Calu3 (cell line): Measurements from ENCODE around the gene VSIG1. TPM values are rescaled to one million over a fixed set of nuclear protein-coding genes. Genes with fewer than 3 reads are reported as not detected.

Experiments
- BruUV-seq: library from RNA; stranded (reverse); fragments of 400-500 nt; replicated peaks from 2 replicates; lab custom pipeline; 2021; lab: Mats Ljungman, UMichigan
- CTCF ChIA-PET: fragments of 300-600 bp; sonication (Branson Sonifier 250); formaldehyde crosslinking; loops from one replicate; lab custom pipeline; 2022; ENCODE audit warnings: antibody characterized with exemption; lab: Charles Lee
- DNase-seq: peaks from one replicate; pipeline ENCODE4 v3.0.0; 2022
- H3K27ac Mint-ChIP-seq: one replicate; pipeline ENCODE4 v1.8.0; 2022; ENCODE audit warnings: mixed read lengths; ENCODE audit not compliant: unreplicated experiment
- H3K27me3 Mint-ChIP-seq: one replicate; pipeline ENCODE4 v1.8.0; 2022; ENCODE audit warnings: mixed read lengths; ENCODE audit not compliant: unreplicated experiment
- H3K36me3 Mint-ChIP-seq: one replicate; pipeline ENCODE4 v1.8.0; 2022; ENCODE audit warnings: mild to moderate bottlenecking, moderate library complexity, mixed read lengths; ENCODE audit not compliant: insufficient read depth, unreplicated experiment
- H3K4me1 Mint-ChIP-seq: one replicate; pipeline ENCODE4 v1.8.0; 2022; ENCODE audit warnings: mild to moderate bottlenecking, low read depth, mixed read lengths; ENCODE audit not compliant: unreplicated experiment
- H3K4me3 Mint-ChIP-seq: one replicate; pipeline ENCODE4 v1.8.0; 2022; ENCODE audit warnings: mild to moderate bottlenecking, low read depth, moderate library complexity, mixed read lengths; ENCODE audit not compliant: unreplicated experiment
- H3K9me3 Mint-ChIP-seq: one replicate; pipeline ENCODE4 v1.8.0; 2022; ENCODE audit warnings: low read depth, mixed read lengths; ENCODE audit not compliant: unreplicated experiment
- CTCF ChIP-seq: fragments of 200-600 bp; IDR thresholded peaks from one replicate; pipeline ENCODE4 v1.8.0; 2022; ENCODE audit warnings: antibody characterized with exemption; ENCODE audit not compliant: unreplicated experiment
- intact Hi-C: fragments of 100-400 bp; cut with micrococcal nuclease; formaldehyde crosslinking; loops from one replicate; pipeline ENCODE4 v1.10.0; 2022; ENCODE audit not compliant: unreplicated experiment
- total RNA-seq: library from RNA; stranded (reverse); gene quantifications from 2 replicates; pipeline ENCODE4 v1.2.3, GENCODE V29; 2022

The VSIG1 gene
- total RNA-seq, 1 experiment from 2014 or later = 2.6 TPM

- TF ChIP-seq CTCF = no peak
- BruUV-seq = no TSS peak
- DNase-seq = no peak
- intact Hi-C loops = no loop called here
- no peaks in the 10 kb centered on the region for H3K27me3 Mint-ChIP-seq
- H3K4me1 Mint-ChIP-seq = peaks cover 8% of the 10 kb centered on the region
- H3K27ac Mint-ChIP-seq = no peak overlapping the region
- no peak overlapping the region for H3K4me3 Mint-ChIP-seq
- H3K36me3 Mint-ChIP-seq = no peaks in the 10 kb centered on the region
- no peaks in the 10 kb centered on the region for H3K9me3 Mint-ChIP-seq
- CTCF ChIA-PET = no interaction called here
Measured at GRCh38 chrX:108049649-108050048, 4.8 kb downstream of the VSIG1 start.

GRCh38 chrX:108053218-108053617, 8.4 kb downstream of the VSIG1 start:
- no peak for DNase-seq
- no TSS peak for BruUV-seq
- TF ChIP-seq CTCF = no peak
- CTCF ChIA-PET = no interaction called here
- no peaks in the 10 kb centered on the region for H3K9me3 Mint-ChIP-seq
- peaks cover 8% of the 10 kb centered on the region for H3K4me1 Mint-ChIP-seq
- no peaks in the 10 kb centered on the region for H3K27me3 Mint-ChIP-seq
- H3K4me3 Mint-ChIP-seq = no peak overlapping the region
- H3K27ac Mint-ChIP-seq = no peak overlapping the region
- no peaks in the 10 kb centered on the region for H3K36me3 Mint-ChIP-seq
- intact Hi-C loops = no loop called here

- Mint-ChIP-seq H3K27ac (no peak overlapping the region), H3K9me3 (no peaks in the 10 kb centered on the region), H3K27me3 (no peaks in the 10 kb centered on the region), H3K4me1 (peaks cover 8% of the 10 kb centered on the region), H3K4me3 (no peak overlapping the region), H3K36me3 (no peaks in the 10 kb centered on the region)
- TF ChIP-seq CTCF = no peak
- intact Hi-C loops = no loop called here
- CTCF ChIA-PET = no interaction called here
- DNase-seq = no peak
- BruUV-seq = no TSS peak
Measured at GRCh38 chrX:108055546-108055945, 10.7 kb downstream of the VSIG1 start.

- Mint-ChIP-seq H3K4me1 (no peaks in the 10 kb centered on the region), H3K27ac (no peak overlapping the region), H3K36me3 (no peaks in the 10 kb centered on the region), H3K4me3 (no peak overlapping the region), H3K9me3 (no peaks in the 10 kb centered on the region), H3K27me3 (no peaks in the 10 kb centered on the region)
- TF ChIP-seq CTCF = no peak
- BruUV-seq = no TSS peak
- CTCF ChIA-PET = no interaction called here
- intact Hi-C loops = no loop called here
- no peak for DNase-seq
Measured at GRCh38 chrX:108059801-108060200, 14.9 kb downstream of the VSIG1 start.
